Breast epithelium (tissue), 4 donors: ENCODE data around the gene REPS2. TPM values are rescaled to one million over a fixed set of nuclear protein-coding genes. Genes with fewer than 3 reads are reported as not detected.

Experiments
- DNase-seq, 2 donors: peaks; one replicate each; pipeline ENCODE4 v3.0.0-alpha.2; 2019; ENCODE audit warnings: low spot score in 2 of 2
- H3K27ac ChIP-seq, 2 donors: fragments of 200-600 bp; sonication (generic) in 1 of 2; one replicate each; pipeline ENCODE4 v1.5.1; 2016 to 2019; ENCODE audit warnings: mild to moderate bottlenecking in 1 of 2
- H3K27me3 ChIP-seq, 2 donors: fragments of 200-600 bp; sonication (generic) in 1 of 2; one replicate each; pipeline versions ENCODE4 v1.5.1 to v1.6.0; 2017 to 2019; ENCODE audit warnings: control low read depth in 1 of 2, mild to moderate bottlenecking in 1 of 2
- H3K36me3 ChIP-seq: fragments of 200-600 bp; one replicate; pipeline ENCODE4 v1.5.1; 2019
- H3K4me1 ChIP-seq, 2 donors: fragments of 200-600 bp; sonication (generic); one replicate each; pipeline ENCODE4 v1.5.1; 2016 to 2019; ENCODE audit warnings: control low read depth in 1 of 2
- H3K4me3 ChIP-seq, 3 donors: fragments of 200-600 bp; sonication (generic); 1 replicate in 2 of 3; 2 replicates in 1 of 3; pipeline ENCODE4 v1.5.1; 2016 to 2019; ENCODE audit warnings: mild to moderate bottlenecking in 3 of 3, moderate library complexity in 2 of 3
- H3K9me3 ChIP-seq, 2 donors: fragments of 200-600 bp; sonication (generic) in 1 of 2; one replicate each; pipeline ENCODE4 v1.5.1; 2016 to 2019; ENCODE audit warnings: control low read depth in 1 of 2
- CTCF ChIP-seq, 3 donors: fragments of 450-650 bp; IDR thresholded peaks; one replicate each; pipeline ENCODE4 v1.5.1; 2016 to 2017; ENCODE audit warnings: antibody characterized with exemption in 3 of 3, mild to moderate bottlenecking in 3 of 3, moderate library complexity in 3 of 3
- POLR2A ChIP-seq: fragments of 450-650 bp; IDR thresholded peaks from one replicate; pipeline ENCODE4 v1.6.1; 2016; ENCODE audit warnings: antibody characterized with exemption, mild to moderate bottlenecking, moderate library complexity
- POLR2AphosphoS5 ChIP-seq, 3 donors: sonication (generic); formaldehyde crosslinking; IDR thresholded peaks; one replicate each; pipeline ENCODE4 v1.6.1; 2017; ENCODE audit warnings: antibody characterized with exemption in 3 of 3
- intact Hi-C: fragments of 100-400 bp; cut with DNase I; formaldehyde crosslinking; loops from one replicate; pipeline ENCODE4 v1.15.1; 2023; ENCODE audit warnings: low total_unique reads
- total RNA-seq, 3 donors: library from RNA; depleted of rRNA; stranded (reverse); fragments of >200 nt; gene quantifications; one replicate each; pipeline ENCODE4 v1.1.0, GENCODE V29; 2016

Gene REPS2
- total RNA-seq, 3 donors from 2014 or later: 9.6 to 21.4 (median 13.1) TPM

- TF ChIP-seq POLR2A (no peak), POLR2AphosphoS5 (IDR thresholded peaks at IDR 0.05) (no peak), CTCF (IDR thresholded peaks at IDR 0.05) (no peak)
- Histone ChIP-seq H3K4me3 (no peak overlapping the region), H3K9me3 (peaks cover 0 to 6% of the 10 kb centered on the region in 2 donors), H3K27ac (no peak overlapping the region), H3K4me1 (no peaks in the 10 kb centered on the region), H3K36me3 (no peaks in the 10 kb centered on the region), H3K27me3 (peaks cover 0 to 44% of the 10 kb centered on the region in 2 donors)
- intact Hi-C loops: no loop called here
- DNase-seq: no peak
These were observed 44.4 kb downstream of the REPS2 start for GRCh38 chrX:16990839-16991238.

GRCh38 chrX:16992445-16992844, 46.0 kb downstream of the REPS2 start:
- peaks cover 0 to 6% of the 10 kb centered on the region in 2 donors for H3K9me3 ChIP-seq
- H3K36me3 ChIP-seq: no peaks in the 10 kb centered on the region
- peaks cover 0 to 31% of the 10 kb centered on the region in 2 donors for H3K27me3 ChIP-seq
- no peaks in the 10 kb centered on the region for H3K4me1 ChIP-seq
- H3K4me3 ChIP-seq: no peak overlapping the region
- intact Hi-C loops: no loop called here
- no peak for DNase-seq
- no peak for TF ChIP-seq CTCF (IDR thresholded peaks at IDR 0.05)
- no peak for TF ChIP-seq POLR2AphosphoS5 (IDR thresholded peaks at IDR 0.05)
- no peak overlapping the region for H3K27ac ChIP-seq

GRCh38 chrX:16992951-16993350, 46.5 kb downstream of the REPS2 start:
- DNase-seq: no peak
- intact Hi-C loops: no loop called here
- TF ChIP-seq CTCF (IDR thresholded peaks at IDR 0.05) (no peak), POLR2A (no peak), POLR2AphosphoS5 (IDR thresholded peaks at IDR 0.05) (no peak)
- no peak overlapping the region for H3K27ac ChIP-seq
- peaks cover 0 to 2% of the 10 kb centered on the region in 2 donors for H3K9me3 ChIP-seq
- no peaks in the 10 kb centered on the region for H3K4me1 ChIP-seq
- no peak overlapping the region for H3K4me3 ChIP-seq
- peaks cover 0 to 31% of the 10 kb centered on the region in 2 donors for H3K27me3 ChIP-seq
- no peaks in the 10 kb centered on the region for H3K36me3 ChIP-seq

- TF ChIP-seq CTCF (IDR thresholded peaks at IDR 0.05): no peak
- TF ChIP-seq POLR2A: no peak
- TF ChIP-seq POLR2AphosphoS5 (IDR thresholded peaks at IDR 0.05): no peak
- no peak for DNase-seq
- no peak overlapping the region for H3K27ac ChIP-seq
- peaks cover 0 to 36% of the 10 kb centered on the region in 2 donors for H3K27me3 ChIP-seq
- H3K4me3 ChIP-seq: no peak overlapping the region
- no peaks in the 10 kb centered on the region for H3K9me3 ChIP-seq
- H3K36me3 ChIP-seq: no peaks in the 10 kb centered on the region
- H3K4me1 ChIP-seq: no peaks in the 10 kb centered on the region
- intact Hi-C loops: no loop called here
These were observed 47.4 kb downstream of the REPS2 start for GRCh38 chrX:16993791-16994318.

- no peak overlapping the region for H3K4me3 ChIP-seq
- no peak overlapping the region for H3K27ac ChIP-seq
- no peaks in the 10 kb centered on the region for H3K9me3 ChIP-seq
- TF ChIP-seq POLR2A (no peak), POLR2AphosphoS5 (IDR thresholded peaks at IDR 0.05) (no peak), CTCF (IDR thresholded peaks at IDR 0.05) (no peak)
- intact Hi-C loops: no loop called here
- DNase-seq: no peak
- no peaks in the 10 kb centered on the region for H3K4me1 ChIP-seq
- H3K36me3 ChIP-seq: no peaks in the 10 kb centered on the region
- peaks cover 0 to 33% of the 10 kb centered on the region in 2 donors for H3K27me3 ChIP-seq
These were observed 48.3 kb downstream of the REPS2 start for GRCh38 chrX:16994736-16995135.
